H1 (cell line): ENCODE results near the gene APOL2. TPM values are rescaled to one million over a fixed set of nuclear protein-coding genes. Genes with fewer than 3 reads are reported as not detected.

Experiments used
- CTCF ChIA-PET: fragments of 300-600 bp; sonication (Branson Sonifier 250); formaldehyde crosslinking; loops from one replicate; lab custom pipeline; 2021; ENCODE audit not compliant: partially characterized antibody; lab: Charles Lee
- POLR2A ChIA-PET: fragments of 300-600 bp; sonication (Branson Sonifier 250); formaldehyde crosslinking; loops from one replicate; lab custom pipeline; 2021; ENCODE audit warnings: inconsistent platforms; ENCODE audit not compliant: partially characterized antibody; lab: Charles Lee
- DNase-seq, 2 experiments: peaks; one replicate each; pipeline versions ENCODE4 v3.0.0 to v3.0.0-alpha.2; 2010 to 2022; ENCODE audit warnings: low spot score in 2 of 2, low read depth in 1 of 2, mixed read lengths in 1 of 2
- FAIRE-seq: peaks from 2 replicates; lab custom pipeline; 2011; peaks lifted over from hg19 to GRCh38; lab: Jason Lieb, UNC
- H2AFZ ChIP-seq: 2 replicates; pipeline ENCODE4 v1.8.1; 2012; ENCODE audit warnings: low read length, inconsistent platforms
- H2AK5ac ChIP-seq: 2 replicates; pipeline ENCODE4 v1.6.1; 2013; ENCODE audit warnings: low read depth, low read length
- H2BK120ac ChIP-seq: replicated peaks from 2 replicates; pipeline ENCODE3; 2013; ENCODE audit warnings: low read depth, low read length, inconsistent platforms
- H2BK12ac ChIP-seq: 2 replicates; pipeline ENCODE4 v1.6.1; 2013; ENCODE audit warnings: low read depth, low read length
- H2BK15ac ChIP-seq: 2 replicates; pipeline ENCODE4 v1.6.1; 2013; ENCODE audit warnings: low read length
- H2BK20ac ChIP-seq: 2 replicates; pipeline ENCODE4 v1.6.1; 2013; ENCODE audit warnings: low read length
- H2BK5ac ChIP-seq: 2 replicates; pipeline ENCODE4 v1.6.1; 2013; ENCODE audit warnings: low read depth, low read length
- H3K14ac ChIP-seq: 2 replicates; pipeline ENCODE4 v1.6.1; 2013; ENCODE audit warnings: inconsistent platforms; ENCODE audit not compliant: insufficient read length
- H3K18ac ChIP-seq: 2 replicates; pipeline ENCODE4 v1.6.1; 2013; ENCODE audit warnings: low read length; ENCODE audit errors: extremely low read depth
- H3K23ac ChIP-seq: 2 replicates; pipeline ENCODE4 v1.6.1; 2013; ENCODE audit warnings: inconsistent platforms; ENCODE audit not compliant: insufficient read length
- H3K23me2 ChIP-seq: 2 replicates; pipeline ENCODE4 v1.6.1; 2013; ENCODE audit warnings: low read depth, low read length
- H3K27ac ChIP-seq: 2 replicates; pipeline ENCODE4 v1.6.1; 2011; ENCODE audit warnings: low read depth, low read length, inconsistent platforms
- H3K27me3 ChIP-seq, 4 experiments: replicated peaks in 1 of 4; 1 replicate in 1 of 4; 2 replicates in 3 of 4; pipeline versions ENCODE4 v1.6.1 to v1.8.1; 2011 to 2013; ENCODE audit warnings: low read length in 3 of 4, mild to moderate bottlenecking in 3 of 4, inconsistent platforms in 2 of 4, mixed read lengths in 2 of 4, moderate library complexity in 1 of 4; ENCODE audit not compliant: control insufficient read depth in 3 of 4, insufficient read depth in 3 of 4; ENCODE audit errors: extremely low read depth in 1 of 4
- H3K36me3 ChIP-seq, 4 experiments: 2 replicates each; pipeline versions ENCODE4 v1.6.1 to v1.8.1; 2011 to 2013; ENCODE audit warnings: mild to moderate bottlenecking in 4 of 4, low read length in 3 of 4, moderate library complexity in 2 of 4, control low read depth in 1 of 4, inconsistent platforms in 1 of 4; ENCODE audit not compliant: insufficient read depth in 4 of 4, control insufficient read depth in 2 of 4
- H3K4ac ChIP-seq: replicated peaks from 2 replicates; pipeline ENCODE3; 2013; ENCODE audit warnings: low read length, low read depth, mixed read lengths, inconsistent platforms; ENCODE audit not compliant: insufficient read length
- H3K4me1 ChIP-seq, 4 experiments: replicated peaks in 1 of 4; 1 replicate in 1 of 4; 2 replicates in 3 of 4; pipeline versions ENCODE4 v1.6.1 to v1.8.1; 2011 to 2013; ENCODE audit warnings: low read length in 3 of 4, inconsistent platforms in 2 of 4, mixed read lengths in 1 of 4; ENCODE audit not compliant: insufficient read depth in 4 of 4, control insufficient read depth in 3 of 4
- H3K4me2 ChIP-seq, 2 experiments: 2 replicates each; pipeline versions ENCODE4 v1.6.1 to v1.8.1; 2011 to 2013; ENCODE audit warnings: low read depth in 2 of 2, low read length in 2 of 2, control low read depth in 1 of 2, inconsistent platforms in 1 of 2, mild to moderate bottlenecking in 1 of 2; ENCODE audit not compliant: insufficient read depth in 1 of 2
- H3K4me3 ChIP-seq, 4 experiments: fragments of 200-600, 300-600 bp in 1 of 4; sonication (generic), shearing (Covaris generic), sonication (Bioruptor Twin) in 1 of 4; 2 replicates each; pipeline versions ENCODE4 v1.5.1 to v1.8.1; 2011 to 2016; ENCODE audit warnings: low read length in 4 of 4, low read depth in 3 of 4, control low read depth in 2 of 4, inconsistent platforms in 2 of 4, mild to moderate bottlenecking in 2 of 4, mixed read lengths in 1 of 4, moderate library complexity in 1 of 4; ENCODE audit not compliant: insufficient read depth in 2 of 4; ENCODE audit errors: extremely low read depth in 1 of 4
- H3K56ac ChIP-seq: replicated peaks from 2 replicates; pipeline ENCODE3; 2013; ENCODE audit warnings: low read depth, mild to moderate bottlenecking, mixed read lengths, low read length, inconsistent platforms; ENCODE audit not compliant: insufficient read length
- H3K79me1 ChIP-seq: 2 replicates; pipeline ENCODE4 v1.6.1; 2013; ENCODE audit warnings: low read depth, low read length, control low read depth
- H3K79me2 ChIP-seq, 2 experiments: 2 replicates each; pipeline versions ENCODE4 v1.6.1 to v1.8.1; 2012 to 2013; ENCODE audit warnings: low read length in 2 of 2, mild to moderate bottlenecking in 2 of 2, inconsistent platforms in 1 of 2; ENCODE audit not compliant: insufficient read depth in 2 of 2, control insufficient read depth in 1 of 2
- H3K9ac ChIP-seq, 4 experiments: replicated peaks in 1 of 4; 1 replicate in 1 of 4; 2 replicates in 3 of 4; pipeline versions ENCODE4 v1.6.1 to v1.8.1; 2011 to 2013; ENCODE audit warnings: low read depth in 3 of 4, low read length in 3 of 4, control low read depth in 2 of 4, mild to moderate bottlenecking in 2 of 4, moderate library complexity in 2 of 4, inconsistent platforms in 1 of 4; ENCODE audit errors: extremely low read depth in 1 of 4
- H3K9me3 ChIP-seq, 2 experiments: 2 replicates each; pipeline versions ENCODE4 v1.6.1 to v1.8.1; 2012 to 2013; ENCODE audit warnings: mild to moderate bottlenecking in 2 of 2, moderate library complexity in 2 of 2, control low read depth in 1 of 2, inconsistent platforms in 1 of 2, low read depth in 1 of 2, low read length in 1 of 2, mixed read lengths in 1 of 2; ENCODE audit not compliant: insufficient read depth in 2 of 2
- H4K20me1 ChIP-seq, 2 experiments: replicated peaks in 1 of 2; 2 replicates each; pipeline versions ENCODE3 to v1.8.1; 2011 to 2013; ENCODE audit warnings: inconsistent platforms in 2 of 2, low read length in 2 of 2, mild to moderate bottlenecking in 1 of 2; ENCODE audit not compliant: insufficient read depth in 2 of 2, control insufficient read depth in 1 of 2
- H4K5ac ChIP-seq: 2 replicates; pipeline ENCODE4 v1.6.1; 2013; ENCODE audit warnings: low read length, low read depth, mixed read lengths, inconsistent platforms; ENCODE audit not compliant: insufficient read length
- H4K8ac ChIP-seq: 2 replicates; pipeline ENCODE4 v1.8.0; 2013; ENCODE audit warnings: mild to moderate bottlenecking, moderate library complexity, low read length, inconsistent platforms; ENCODE audit not compliant: insufficient read depth; ENCODE audit errors: extremely low read depth
- H4K91ac ChIP-seq: replicated peaks from 2 replicates; pipeline ENCODE3; 2013; ENCODE audit warnings: low read length, mixed read lengths, inconsistent platforms; ENCODE audit not compliant: insufficient read length
- CHD2 ChIP-seq: IDR thresholded peaks from 2 replicates; pipeline ENCODE4 v1.6.1; 2012; ENCODE audit warnings: low read length, improper control_type of control experiment
- NANOG ChIP-seq: IDR thresholded peaks from 2 replicates; pipeline ENCODE4 v1.6.1; 2011; ENCODE audit warnings: low read length, low read depth, mild to moderate bottlenecking, inconsistent platforms; ENCODE audit not compliant: insufficient read depth, poor library complexity, severe bottlenecking
- WGBS, 2 experiments: shearing (Covaris generic) in 1 of 2; methylation state at CpG; one replicate each; pipeline versions ENCODE4 v1.1.6 to v1.1.7; 2013 to 2015; ENCODE audit warnings: low lambda C conversion rate in 2 of 2, mixed read lengths in 2 of 2, inconsistent platforms in 1 of 2, low coverage in 1 of 2, missing lambda C conversion rate in 1 of 2; ENCODE audit not compliant: insufficient replicate concordance in 2 of 2, insufficient coverage in 1 of 2, insufficient read length in 1 of 2; ENCODE audit errors: extremely low coverage in 1 of 2, missing lambda C conversion rate in 1 of 2; 5-methylcytosine and 5-hydroxymethylcytosine counted together
- polyA plus RNA-seq, 7 experiments: library from polyadenylated mRNA; depleted of rRNA in 3 of 7; stranded (reverse) in 5 of 7; unstranded in 2 of 7; fragments of >200 nt in 5 of 7; fragments of 200-250 nt in 2 of 7; gene quantifications; 1 replicate in 5 of 7; 2 replicates in 1 of 7; 4 replicates in 1 of 7; pipeline versions ENCODE4 v1.2.1 to v1.2.3, GENCODE V29; 2011 to 2013; ENCODE audit warnings: missing spikeins in 2 of 7, mixed read lengths in 2 of 7
- total RNA-seq: library from RNA; stranded (reverse); fragmentation: NEBNext Ultra II Directional; extraction: Animal tissue kit (Norgen Biotek cat#: 25700); gene quantifications from 2 replicates; pipeline ENCODE4 v1.2.1, GENCODE V29; 2021
- TF ChIP-seq, protein P1 (sequence below): IDR thresholded peaks from 2 replicates; pipeline ENCODE4 v1.6.1; 2012; ENCODE audit warnings: inconsistent platforms

The APOL2 gene
- total and polyA plus RNA-seq, 2 of the 8 experiments (the other 6 are each of a cell fraction or from before 2014, with no cell fraction given): 8.1 to 11.0 TPM

DNA sequence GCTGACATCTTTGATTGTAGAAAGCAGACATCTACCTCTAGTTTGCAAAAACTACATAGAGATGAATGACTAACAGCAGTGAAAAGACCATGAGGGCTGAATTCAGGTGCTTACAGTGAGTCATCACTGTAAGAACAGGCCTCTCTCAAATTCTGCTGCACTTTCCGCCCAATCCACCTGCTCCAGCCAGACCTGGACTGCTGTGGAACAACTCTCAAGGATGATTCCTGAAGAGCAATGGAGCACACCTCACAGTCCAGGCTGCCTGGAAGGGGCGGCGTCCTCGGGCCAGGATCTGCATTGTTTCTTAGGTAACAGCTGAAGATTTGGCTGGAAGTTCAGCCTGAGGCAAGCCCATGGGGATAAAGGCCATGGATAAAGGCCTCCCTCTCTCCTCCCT lies 15.1 kb downstream of the APOL2 start:
- Histone ChIP-seq H3K4me2 (no peak overlapping the region), H3K4ac (no peak overlapping the region), H4K91ac (no peak overlapping the region), H3K56ac (no peak overlapping the region), H3K27ac (no peak overlapping the region), H3K23me2 (no peaks in the 10 kb centered on the region), H2AK5ac (no peak overlapping the region), H3K79me2 (no peaks in the 10 kb centered on the region), H2BK12ac (no peak overlapping the region), H3K14ac (no peak overlapping the region), H3K18ac (no peak overlapping the region), H4K20me1 (no peaks in the 10 kb centered on the region), H3K9me3 (no peaks in the 10 kb centered on the region), H2BK15ac (no peak overlapping the region), H3K4me3 (no peak overlapping the region), H3K9ac (no peak overlapping the region), H3K27me3 (peaks cover 0 to 2% (median 0%) of the 10 kb centered on the region in 4 experiments; a peak in 1 of 7 replicates), H2BK120ac (no peak overlapping the region), H3K79me1 (no peaks in the 10 kb centered on the region), H2BK20ac (no peak overlapping the region), H2BK5ac (no peak overlapping the region), H3K36me3 (no peaks in the 10 kb centered on the region; a peak in 2 of 8 replicates), H3K23ac (no peak overlapping the region), H4K8ac (no peak overlapping the region), H2AFZ (no peak overlapping the region), H3K4me1 (peaks cover 0 to 3% (median 0%) of the 10 kb centered on the region in 4 experiments; a peak in 2 of 7 replicates), H4K5ac (no peak overlapping the region)
- ChIA-PET CTCF (interaction anchor here (0.8 to 4.1 kb wide), 4 partner anchors 11 to 30 kb away, joined by 3 to 24 read pairs (median 3); partner anchors contain the start of gene APOL2), POLR2A (no interaction called here)
- WGBS, 2 experiments: 88% methylated on average over 4 of the region's 4 CpGs; no CpG with 5 or more reads in 1 of the 2 experiments
- DNase-seq (no peak), FAIRE-seq (no peak)
- TF ChIP-seq, protein P1, sequence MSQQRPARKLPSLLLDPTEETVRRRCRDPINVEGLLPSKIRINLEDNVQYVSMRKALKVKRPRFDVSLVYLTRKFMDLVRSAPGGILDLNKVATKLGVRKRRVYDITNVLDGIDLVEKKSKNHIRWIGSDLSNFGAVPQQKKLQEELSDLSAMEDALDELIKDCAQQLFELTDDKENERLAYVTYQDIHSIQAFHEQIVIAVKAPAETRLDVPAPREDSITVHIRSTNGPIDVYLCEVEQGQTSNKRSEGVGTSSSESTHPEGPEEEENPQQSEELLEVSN: no peak
- no peak for TF ChIP-seq CHD2
- TF ChIP-seq NANOG: no peak
